ENCODE measurements around the gene SIK3.

The SIK3 gene

DNA sequence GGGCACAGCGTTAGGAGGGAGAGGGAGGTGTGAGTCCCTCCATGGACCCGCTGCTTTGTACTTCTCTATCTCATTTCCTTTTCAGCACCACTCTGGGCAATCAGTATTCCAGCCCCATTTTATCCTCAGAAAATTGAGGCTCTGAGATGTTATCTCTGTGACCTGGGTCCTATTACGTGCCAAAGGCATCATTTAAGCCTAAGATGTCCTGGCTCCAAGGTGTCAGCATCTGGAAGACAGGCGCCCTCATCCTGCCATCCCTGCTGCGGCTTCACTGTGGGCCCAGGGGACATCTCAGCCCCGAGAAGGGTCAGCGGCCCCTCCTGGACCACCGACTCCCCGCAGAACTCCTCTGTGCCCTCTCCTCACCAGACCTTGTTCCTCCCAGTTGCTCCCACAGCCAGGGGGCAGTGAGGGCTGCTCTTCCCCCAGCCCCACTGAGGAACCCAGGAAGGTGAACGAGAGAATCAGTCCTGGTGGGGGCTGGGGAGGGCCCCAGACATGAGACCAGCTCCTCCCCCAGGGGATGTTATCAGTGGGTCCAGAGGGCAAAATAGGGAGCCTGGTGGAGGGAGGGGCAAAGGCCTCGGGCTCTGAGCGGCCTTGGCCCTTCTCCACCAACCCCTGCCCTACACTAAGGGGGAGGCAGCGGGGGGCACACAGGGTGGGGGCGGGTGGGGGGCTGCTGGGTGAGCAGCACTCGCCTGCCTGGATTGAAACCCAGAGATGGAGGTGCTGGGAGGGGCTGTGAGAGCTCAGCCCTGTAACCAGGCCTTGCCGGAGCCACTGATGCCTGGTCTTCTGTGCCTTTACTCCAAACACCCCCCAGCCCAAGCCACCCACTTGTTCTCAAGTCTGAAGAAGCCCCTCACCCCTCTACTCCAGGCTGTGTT, 269.4 kb downstream of the SIK3 start:
- no peak for DNase-seq (ENCODE audit: low read depth in 2 of 3, low spot score in 1 of 3)

GRCh38 chr11:116827461-116827860, 270.8 kb downstream of the SIK3 start:
- no peak for DNase-seq (ENCODE audit: low read depth in 2 of 3, low spot score in 1 of 3)

DNA sequence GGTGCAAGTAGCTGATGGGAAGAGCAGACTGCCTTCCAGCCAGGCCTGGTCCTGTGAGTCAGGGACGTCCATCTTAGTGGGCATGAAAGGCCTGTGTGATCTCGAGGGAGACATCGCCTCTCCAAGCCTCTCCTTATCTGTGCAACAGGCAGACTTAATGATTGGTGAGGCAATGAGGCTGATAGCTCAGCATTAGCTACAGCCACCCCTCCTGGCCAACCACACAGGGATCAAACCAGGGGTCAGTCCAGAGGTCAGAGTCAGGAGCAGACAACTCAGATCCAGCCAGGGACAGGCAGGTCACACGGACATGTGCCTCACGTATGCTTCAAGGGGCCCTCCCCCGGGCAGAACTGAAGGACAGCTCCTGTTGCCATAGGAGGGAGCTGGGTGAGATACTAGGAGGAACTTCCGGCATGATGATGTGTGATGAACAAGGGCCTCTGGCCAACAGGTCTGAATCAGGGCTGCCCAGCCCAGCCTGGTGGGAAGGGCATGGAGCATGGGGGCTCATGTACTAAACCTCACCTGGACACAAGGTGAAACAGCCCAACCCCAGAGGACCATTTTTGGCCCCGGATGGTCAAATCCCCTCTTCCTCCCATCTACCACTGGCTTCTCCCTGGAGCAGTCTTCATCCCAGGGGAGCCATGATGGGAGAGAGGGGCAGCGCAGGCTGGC, 271.3 kb downstream of the SIK3 start:
- no peak for DNase-seq (ENCODE audit: low read depth in 2 of 3, low spot score in 1 of 3)

DNA sequence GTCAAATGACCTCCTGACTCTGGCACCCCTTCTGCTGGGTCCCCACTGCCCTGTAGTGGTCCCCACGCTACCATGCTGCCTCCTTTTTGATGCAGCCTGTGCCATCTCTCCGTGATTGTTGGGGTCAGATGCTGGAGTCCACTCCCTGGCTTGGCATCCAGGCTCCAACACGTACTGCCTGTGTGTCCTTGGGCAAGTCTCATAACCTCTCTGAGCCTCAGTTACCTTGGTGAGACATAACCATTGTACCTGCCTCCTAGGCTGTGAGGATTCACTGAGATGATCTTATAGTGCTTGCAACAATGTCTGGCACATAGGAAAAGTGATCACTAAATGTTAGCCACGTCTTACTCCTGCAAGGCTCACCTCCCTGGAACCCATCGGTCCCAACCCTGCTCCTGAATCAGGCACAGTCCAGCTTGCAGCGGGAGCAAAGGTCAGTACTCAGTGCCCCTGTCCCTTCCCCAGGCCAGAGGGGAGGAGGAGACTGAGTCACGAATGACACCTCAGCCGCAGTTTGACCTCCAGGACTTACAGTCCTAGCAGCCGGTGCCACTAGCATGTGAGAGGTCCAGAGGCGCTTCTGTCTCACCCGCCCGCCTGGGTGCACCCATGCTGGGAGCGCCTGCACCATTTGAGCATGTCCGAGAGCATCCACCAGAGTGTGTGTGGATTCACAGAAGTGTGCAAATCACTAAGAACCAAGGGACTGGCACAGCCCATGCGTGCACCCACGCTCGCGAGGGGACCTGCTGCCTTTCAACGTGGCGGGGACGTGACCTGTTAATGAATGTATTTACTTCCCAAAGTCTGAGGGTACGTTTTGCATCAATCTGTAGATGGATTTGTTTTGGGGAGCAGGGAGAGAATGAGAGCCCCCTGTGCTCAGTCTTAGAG, 272.1 kb downstream of the SIK3 start:
- DNase-seq (ENCODE audit: low read depth in 2 of 3, low spot score in 1 of 3), result no peak

- DNase-seq (ENCODE audit: low read depth in 2 of 3, low spot score in 1 of 3), result no peak
Measured at GRCh38 chr11:116825434-116825833, 272.8 kb downstream of the SIK3 start.

GRCh38 chr11:116823031-116823843, 275.0 kb downstream of the SIK3 start, which contains the start of gene APOA4:
APOA4 (minus strand) TSS chr11:116823304; CDS start chr11:116823191, 113 bp downstream.
- DNase-seq (ENCODE audit: low read depth in 2 of 3, low spot score in 1 of 3), result no peak

- no peak for DNase-seq (ENCODE audit: low read depth in 2 of 3, low spot score in 1 of 3)
Measured at GRCh38 chr11:116822575-116822974, 275.7 kb downstream of the SIK3 start.

DNA sequence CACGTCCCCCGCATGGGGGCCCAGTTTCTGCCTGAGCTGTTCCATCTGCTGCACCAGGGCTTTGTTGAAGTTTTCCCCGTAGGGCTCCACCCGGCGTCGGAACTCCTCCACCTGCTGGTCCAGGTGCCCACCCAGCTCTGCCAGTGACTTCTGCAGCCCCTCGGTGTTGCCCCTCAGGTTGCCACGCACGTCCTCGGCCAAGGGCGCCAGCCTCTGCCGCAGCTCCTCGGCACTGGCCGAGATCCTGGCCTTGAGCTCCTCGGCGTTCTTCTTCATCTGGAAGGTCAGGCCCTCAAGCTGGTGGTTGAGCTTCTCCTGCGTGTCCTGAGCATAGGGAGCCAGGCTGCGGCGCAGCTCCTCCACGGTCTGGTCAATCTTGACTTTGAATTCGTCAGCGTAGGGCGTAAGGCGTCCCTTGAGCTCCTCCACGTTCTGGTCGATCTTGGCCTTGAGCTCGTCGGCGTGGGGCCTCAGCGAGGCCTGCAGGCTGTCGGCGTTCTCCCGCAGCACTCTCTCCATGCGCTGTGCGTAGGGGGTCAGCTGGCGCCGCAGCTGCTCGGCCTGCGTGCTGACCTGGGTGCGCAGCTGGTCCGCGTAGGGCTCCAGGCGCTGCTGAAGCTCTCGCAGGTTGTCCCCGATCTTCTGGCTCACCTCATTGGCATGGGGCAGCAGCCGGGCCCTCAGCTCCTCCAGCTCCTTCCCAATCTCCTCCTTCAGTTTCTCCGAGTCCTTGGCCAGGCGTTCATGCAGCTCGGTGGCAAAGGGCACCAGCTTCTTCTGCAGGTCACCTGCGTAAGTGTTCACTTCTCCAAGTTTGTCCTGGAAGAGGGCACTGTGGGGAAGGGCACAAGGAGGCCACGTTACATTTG, 276.9 kb downstream of the SIK3 start:
- DNase-seq (ENCODE audit: low read depth in 2 of 3, low spot score in 1 of 3), result no peak

DNA sequence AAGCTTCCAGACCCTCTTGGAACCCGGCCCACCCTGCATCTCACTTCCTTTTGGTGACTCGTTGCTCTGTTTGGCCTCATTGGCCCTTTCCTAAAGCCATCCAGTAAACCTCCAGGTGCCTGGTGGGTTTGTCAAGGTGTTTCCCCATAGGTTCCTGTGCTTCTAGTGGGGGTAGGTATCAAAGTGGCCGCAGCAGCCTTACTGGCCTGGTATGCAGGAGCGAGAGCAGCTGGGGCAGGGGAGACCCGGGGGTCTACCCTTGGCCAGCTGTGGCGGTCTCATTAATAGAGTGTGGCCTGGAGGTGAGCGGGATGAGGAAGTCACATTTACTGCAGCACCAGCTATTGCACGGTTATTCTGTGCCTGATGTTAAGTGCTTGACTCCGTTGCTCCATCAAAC, 279.2 kb downstream of the SIK3 start:
- no peak for DNase-seq (ENCODE audit: low read depth in 2 of 3, low spot score in 1 of 3)

DNA sequence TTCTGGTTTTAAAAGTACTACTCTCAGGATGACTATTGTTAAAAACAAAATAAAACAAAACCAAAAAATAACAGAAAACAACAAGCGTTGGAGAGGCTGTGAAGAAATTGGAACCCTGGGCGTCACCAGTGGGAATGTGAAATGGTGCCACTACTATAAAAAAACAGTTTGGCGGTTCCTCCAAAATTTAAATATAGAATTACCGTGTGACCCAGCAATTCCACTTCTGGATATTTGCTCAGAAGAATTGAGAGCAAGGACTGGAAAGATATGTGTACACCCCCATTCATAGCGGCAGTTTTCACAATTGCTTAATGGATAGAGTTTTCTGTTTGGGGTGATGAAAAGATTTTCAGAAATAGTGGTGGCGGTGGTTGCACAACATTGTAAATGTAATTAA, 283.7 kb downstream of the SIK3 start:
- no peak for DNase-seq (ENCODE audit: low read depth in 2 of 3, low spot score in 1 of 3)

DNA sequence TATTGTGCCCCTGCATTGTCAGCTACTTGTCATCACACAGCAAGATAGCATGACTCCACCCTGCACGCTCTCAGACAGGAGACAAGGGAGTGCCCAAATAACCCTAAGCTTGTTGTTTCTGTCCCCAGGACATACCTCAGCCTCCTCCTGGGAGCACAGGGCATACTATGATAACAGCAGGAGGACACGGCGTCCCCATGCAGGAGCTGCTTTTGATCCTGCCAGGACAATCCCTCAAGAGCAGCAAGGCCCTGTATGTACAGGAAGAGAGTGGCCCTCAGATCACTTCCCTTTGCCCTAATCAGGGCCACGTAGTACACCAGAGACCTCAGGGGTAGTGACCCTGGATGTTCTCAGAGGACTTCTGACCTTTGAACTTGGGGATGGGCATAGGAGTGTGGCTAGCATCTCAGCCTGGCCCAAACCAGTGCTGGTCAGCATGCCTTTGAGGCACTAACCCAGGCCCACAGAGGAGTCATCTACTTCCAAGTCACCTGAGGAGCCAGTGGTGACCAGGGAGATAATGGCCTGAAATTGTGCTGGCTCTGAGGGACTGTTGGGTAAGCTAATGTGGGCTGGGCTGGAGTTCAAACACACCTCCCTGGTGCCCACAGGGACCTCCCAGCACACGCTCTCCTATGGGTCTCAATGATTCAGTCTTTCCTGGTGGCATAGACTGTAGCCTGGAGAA, 284.3 kb downstream of the SIK3 start:
- DNase-seq (ENCODE audit: low read depth in 2 of 3, low spot score in 1 of 3), result no peak

- DNase-seq (ENCODE audit: low read depth in 2 of 3, low spot score in 1 of 3), result no peak
Measured at GRCh38 chr11:116813170-116813569, 285.1 kb downstream of the SIK3 start.

GRCh38 chr11:116812109-116812508, 286.1 kb downstream of the SIK3 start:
- no peak for DNase-seq (ENCODE audit: low read depth in 2 of 3, low spot score in 1 of 3)

DNA sequence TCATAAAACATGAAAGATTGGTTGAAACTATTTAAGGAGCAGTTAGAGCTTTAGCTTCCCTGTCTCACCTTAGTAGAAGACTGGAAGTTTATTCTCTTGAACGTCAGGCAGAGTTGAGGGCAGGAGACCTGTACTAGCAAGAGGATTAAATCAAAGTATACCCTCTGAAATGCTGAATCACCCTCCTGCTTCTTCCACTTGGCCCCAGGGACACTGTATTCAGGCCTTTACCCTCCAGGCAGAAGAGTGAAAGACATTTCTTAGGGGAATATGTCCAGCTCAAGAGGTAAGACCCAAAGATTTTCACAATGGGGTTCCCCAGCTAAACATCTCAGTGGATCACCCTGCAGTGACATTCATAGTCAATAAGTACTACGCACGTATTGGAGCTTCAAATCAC, 287.0 kb downstream of the SIK3 start:
- no peak for DNase-seq (ENCODE audit: low read depth in 2 of 3, low spot score in 1 of 3)

GRCh38 chr11:116808262-116809175, 289.7 kb downstream of the SIK3 start:
- no peak for DNase-seq (ENCODE audit: low read depth in 2 of 3, low spot score in 1 of 3)

DNA sequence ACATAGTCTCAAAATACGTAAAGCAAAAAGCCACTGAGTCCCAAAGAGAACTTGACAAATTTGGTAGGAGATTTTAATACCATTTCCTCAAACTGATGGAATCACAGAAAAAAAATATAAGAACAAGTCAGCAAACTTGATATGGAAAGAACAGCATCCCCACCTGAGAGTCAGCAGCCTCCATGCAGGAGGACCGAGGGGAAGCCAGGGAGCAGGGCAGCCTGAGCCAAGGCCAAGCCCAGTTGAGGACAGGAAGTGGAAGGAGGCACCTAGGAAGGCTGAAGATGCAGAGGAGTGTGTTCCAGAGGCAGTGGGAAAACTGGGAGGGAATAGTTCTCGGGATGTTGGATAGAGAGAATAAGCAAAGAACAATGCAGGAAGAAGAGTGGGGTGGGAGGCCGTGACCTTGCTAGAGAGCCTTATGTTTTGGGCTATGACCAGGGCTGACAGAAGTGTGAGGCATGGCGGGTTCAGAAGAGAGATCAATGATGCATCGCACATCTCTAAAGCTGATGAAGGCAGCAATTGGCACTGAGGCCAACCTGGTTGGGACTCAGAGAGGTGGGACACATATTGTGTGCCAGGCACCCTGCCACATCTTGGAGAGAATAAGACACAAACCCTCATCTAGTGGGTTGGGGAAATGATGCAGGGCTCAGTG, 290.5 kb downstream of the SIK3 start:
- DNase-seq (ENCODE audit: low read depth in 2 of 3, low spot score in 1 of 3), result no peak

DNA sequence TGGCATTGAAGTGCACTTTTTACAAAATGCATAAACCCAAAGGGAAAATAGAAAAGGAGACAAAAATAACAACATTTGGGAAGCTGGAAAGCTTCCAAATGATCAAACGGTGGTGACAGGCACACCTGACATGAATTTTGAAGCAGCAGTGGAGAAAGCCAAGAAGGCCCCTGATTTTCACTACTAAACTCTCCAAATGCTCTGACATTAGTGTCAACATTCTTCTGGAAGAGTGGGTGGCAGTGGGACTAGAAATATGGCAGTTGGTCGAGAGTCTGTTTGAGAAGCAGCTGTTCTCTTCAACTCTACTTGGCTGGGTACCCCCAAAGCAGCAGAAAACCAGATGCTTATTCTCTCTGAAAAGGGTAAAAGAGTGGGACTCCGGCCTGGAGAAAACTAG, 294.2 kb downstream of the SIK3 start:
- no peak for DNase-seq (ENCODE audit: low read depth in 2 of 3, low spot score in 1 of 3)

Measured in stimulated activated CD4-positive, alpha-beta T cell treated with anti-CD3 and anti-CD28 coated beads, Interleukin-12 subunit alpha, Interleukin-12 subunit beta, amount 100 ng/mL, for 48 hours (primary cell).